Measurements from ENCODE around the gene COX4I2. TPM values are rescaled to one million over a fixed set of nuclear protein-coding genes. Genes with fewer than 3 reads are reported as not detected.

The COX4I2 gene
- total and polyA plus RNA-seq, 2 donors (not counting 3 experiments of a cell fraction or from before 2014, with no cell fraction given) = not detected

GRCh38 chr20:31674895-31675827, 37.4 kb downstream of the COX4I2 start:
- no peaks in the 10 kb centered on the region for H3K27me3 ChIP-seq (ENCODE audit: control insufficient read depth in 2 of 2, insufficient read depth in 2 of 2, low read length in 2 of 2)
- no peaks in the 10 kb centered on the region for H4K20me1 ChIP-seq (replicated peaks; ENCODE audit: control insufficient read depth, extremely low read depth, insufficient read depth, low read length)
- H3K4me3 ChIP-seq (replicated peaks in 1 of 3; ENCODE audit: insufficient read depth in 1 of 3, low read depth in 1 of 3, low read length in 3 of 3) = peak overlapping the region in 1 of 3 experiments; percentile 20
- intact Hi-C loops (cut with micrococcal nuclease) (loop anchor here (1.0 to 2.0 kb wide), 8 partner anchors 8 to 70 kb away; partner anchors contain the start of gene ID1), dilution Hi-C loops (cut with MboI; ENCODE audit: extremely low pct_ligation_motif_present, low sequenced_read_pairs) (no loop called here)
- H3K9ac ChIP-seq (replicated peaks; ENCODE audit: extremely low read depth, insufficient read depth, low read length) = peak overlapping the region; percentile 37
- H3K36me3 ChIP-seq (ENCODE audit: control insufficient read depth in 2 of 2, extremely low read depth in 1 of 2, insufficient read depth in 2 of 2, low read length in 2 of 2) = peaks cover 4 to 14% of the 10 kb centered on the region in 2 experiments
- TF ChIP-seq FOS (IDR thresholded peaks at IDR 0.05; ENCODE audit: borderline replicate concordance, insufficient read depth, low read length) (peak; percentile 92), MAX (IDR thresholded peaks at IDR 0.05; ENCODE audit: insufficient read depth, insufficient read length) (peak; percentile 27), CTCF (IDR thresholded peaks at IDR 0.05; ENCODE audit: extremely low read depth in 1 of 2, insufficient read depth in 1 of 2, low read depth in 1 of 2, low read length in 2 of 2) (no peak), POLR2AphosphoS5 (IDR thresholded peaks at IDR 0.05; ENCODE audit: insufficient read depth, low read depth, low read length) (peak; percentile 93), MYC (IDR thresholded peaks at IDR 0.05; ENCODE audit: low read depth, low read length) (peak; percentile 78), EZH2 (IDR thresholded peaks at IDR 0.05; ENCODE audit: borderline replicate concordance, low read depth, low read length, severe bottlenecking) (no peak), GATA2 (IDR thresholded peaks at IDR 0.05; ENCODE audit: insufficient read depth, insufficient read length, low read depth, low read length) (peak; percentile 83), JUN (IDR thresholded peaks at IDR 0.05; ENCODE audit: borderline replicate concordance, insufficient read depth, insufficient read length, low read depth) (peak; percentile 62), POLR2A (IDR thresholded peaks at IDR 0.05; ENCODE audit: low read depth, low read length) (peak; percentile 27)
- peaks cover 73% of the 10 kb centered on the region for H3K79me2 ChIP-seq (ENCODE audit: control insufficient read depth, insufficient read depth, low read length)
- peak; percentile 98 for FAIRE-seq
- peak overlapping the region; percentile 93 for H3K27ac ChIP-seq (ENCODE audit: insufficient read depth, low read depth, low read length)
- H3K9me3 ChIP-seq (replicated peaks; ENCODE audit: control insufficient read depth, insufficient read depth, low read length) = no peaks in the 10 kb centered on the region
- DNase-seq (ENCODE audit: low read depth, low spot score) = peak; percentile 84
- BruUV-seq (replicated peaks) = no TSS peak
- peaks cover 60% of the 10 kb centered on the region for H3K4me1 ChIP-seq (ENCODE audit: control insufficient read depth, extremely low read depth, insufficient read depth, low read length)
- CTCF ChIA-PET = interaction anchor here (1.0 to 6.2 kb wide), 13 partner anchors 9 to 112 kb away, joined by 3 to 97 read pairs (median 7); partner anchors contain the start of gene BCL2L1
- peak overlapping the region; percentile 75 for H3K4me2 ChIP-seq (ENCODE audit: insufficient read depth, low read length)
- POLR2A ChIA-PET = interaction anchor here (1.2 to 1.7 kb wide), 3 partner anchors 13 to 48 kb away, joined by 4 to 7 read pairs (median 5); partner anchors contain the start of gene BCL2L1
- no peak overlapping the region for H2AFZ ChIP-seq (ENCODE audit: low read depth, low read length)
- H3K9me1 ChIP-seq (replicated peaks; ENCODE audit: control insufficient read depth, extremely low read depth, insufficient read depth, low read length) = no peaks in the 10 kb centered on the region
